GM23338 (cell line): ENCODE results near the gene ALKBH1. TPM values are rescaled to one million over a fixed set of nuclear protein-coding genes. Genes with fewer than 3 reads are reported as not detected.

Experiments used
- ATAC-seq: fragments of 200-7000 bp; cut with Tn5 transposase; 3 replicates; pipeline ENCODE4 v1.9.1; 2020
- DNase-seq: peaks from one replicate; pipeline ENCODE4 v3.0.0-alpha.2; 2015; ENCODE audit warnings: low spot score
- H2AFZ ChIP-seq: fragments of 200-600 bp; sonication (generic); 2 replicates; pipeline ENCODE4 v1.8.0; 2016; ENCODE audit warnings: antibody characterized with exemption, mild to moderate bottlenecking, moderate library complexity
- H3F3A ChIP-seq: fragments of 200-600 bp; sonication (generic); replicated peaks from 2 replicates; pipeline ENCODE4 v1.8.0; 2017; ENCODE audit warnings: antibody characterized with exemption, mixed run types, low read depth
- H3K27ac ChIP-seq: fragments of 200-600 bp; sonication (generic); 2 replicates; pipeline ENCODE4 v1.6.1; 2016; ENCODE audit warnings: low read depth
- H3K27me3 ChIP-seq: fragments of 200-600 bp; sonication (generic); 2 replicates; pipeline ENCODE4 v1.8.0; 2016; ENCODE audit warnings: mild to moderate bottlenecking, mixed run types, moderate library complexity; ENCODE audit not compliant: insufficient read depth
- H3K36me3 ChIP-seq: fragments of 200-600 bp; sonication (generic); 2 replicates; pipeline ENCODE4 v1.8.0; 2016; ENCODE audit warnings: mild to moderate bottlenecking; ENCODE audit not compliant: insufficient read depth
- H3K4me1 ChIP-seq: fragments of 200-600 bp; sonication (generic); 2 replicates; pipeline ENCODE4 v1.8.0; 2016; ENCODE audit warnings: mild to moderate bottlenecking, moderate library complexity; ENCODE audit not compliant: insufficient read depth
- H3K4me2 ChIP-seq: fragments of 200-600 bp; sonication (generic); 2 replicates; pipeline ENCODE4 v1.7.1; 2017; ENCODE audit warnings: mixed run types
- H3K4me3 ChIP-seq: fragments of 200-600 bp; sonication (generic); 2 replicates; pipeline ENCODE4 v1.6.1; 2016; ENCODE audit warnings: mixed run types
- H3K79me2 ChIP-seq: fragments of 200-600 bp; sonication (generic); replicated peaks from 2 replicates; pipeline ENCODE4 v1.8.0; 2017; ENCODE audit warnings: mild to moderate bottlenecking; ENCODE audit not compliant: insufficient read depth
- H3K9me2 ChIP-seq: fragments of 200-600 bp; sonication (generic); 2 replicates; pipeline ENCODE4 v1.8.0; 2017; ENCODE audit not compliant: insufficient read depth
- H4K20me1 ChIP-seq: fragments of 200-600 bp; sonication (generic); replicated peaks from 2 replicates; pipeline ENCODE4 v1.8.0; 2017; ENCODE audit warnings: mild to moderate bottlenecking; ENCODE audit not compliant: insufficient read depth
- H3K27ac Mint-ChIP-seq: 2 replicates; pipeline ENCODE4 v1.8.0; 2020; ENCODE audit warnings: inconsistent platforms, mild to moderate bottlenecking, moderate library complexity, mixed read lengths
- H3K27me3 Mint-ChIP-seq: 3 replicates; pipeline ENCODE4 v1.8.0; 2022; ENCODE audit warnings: low read depth, mild to moderate bottlenecking, moderate library complexity, mixed read lengths, inconsistent platforms; ENCODE audit not compliant: insufficient read depth, poor library complexity
- H3K36me3 Mint-ChIP-seq: 3 replicates; pipeline ENCODE4 v1.8.0; 2021; ENCODE audit warnings: low read depth, mild to moderate bottlenecking, inconsistent platforms, moderate library complexity, mixed read lengths
- H3K4me1 Mint-ChIP-seq: 3 replicates; pipeline ENCODE4 v1.8.0; 2020; ENCODE audit warnings: mild to moderate bottlenecking, inconsistent platforms, mixed read lengths
- H3K4me3 Mint-ChIP-seq: 3 replicates; pipeline ENCODE4 v1.8.0; 2021; ENCODE audit warnings: moderate library complexity, mild to moderate bottlenecking, inconsistent platforms, mixed read lengths
- H3K9me3 Mint-ChIP-seq: 3 replicates; pipeline ENCODE4 v1.8.0; 2020; ENCODE audit warnings: moderate library complexity, mild to moderate bottlenecking, inconsistent platforms, mixed read lengths
- CREB1 ChIP-seq: fragments of 250-450 bp; sonication (Bioruptor Pico); IDR thresholded peaks from 2 replicates; pipeline ENCODE4 v1.5.0; 2020; ENCODE audit warnings: low read depth, mild to moderate bottlenecking, moderate library complexity
- EZH2 ChIP-seq: fragments of 200-600 bp; sonication (generic); IDR thresholded peaks from one replicate; pipeline ENCODE4 v1.8.0; 2017; ENCODE audit warnings: antibody characterized with exemption, mild to moderate bottlenecking, low read depth; ENCODE audit not compliant: unreplicated experiment
- EZH2phosphoT487 ChIP-seq: fragments of 200-600 bp; sonication (generic); IDR thresholded peaks from one replicate; pipeline ENCODE4 v1.8.1; 2018; ENCODE audit warnings: antibody characterized with exemption; ENCODE audit not compliant: unreplicated experiment
- JUNB ChIP-seq: IDR thresholded peaks from one replicate; pipeline ENCODE4 v1.6.1; 2016; ENCODE audit warnings: antibody characterized with exemption; ENCODE audit not compliant: unreplicated experiment
- NANOG ChIP-seq: IDR thresholded peaks from 2 replicates; pipeline ENCODE4 v1.6.1; 2016; ENCODE audit warnings: antibody characterized with exemption, borderline replicate concordance
- POLR2AphosphoS5 ChIP-seq: IDR thresholded peaks from 2 replicates; pipeline ENCODE4 v1.6.1; 2016; ENCODE audit warnings: antibody characterized with exemption, low read depth
- STAT1 ChIP-seq: IDR thresholded peaks from one replicate; pipeline ENCODE4 v1.6.1; 2016; ENCODE audit warnings: antibody characterized with exemption; ENCODE audit not compliant: unreplicated experiment
- ZNF114 ChIP-seq: fragments of 250-450 bp; sonication (Bioruptor Pico); IDR thresholded peaks from 2 replicates; pipeline ENCODE4 v1.5.0; 2020; ENCODE audit warnings: mild to moderate bottlenecking, moderate library complexity
- ZNF331 ChIP-seq: fragments of 250-450 bp; sonication (Bioruptor Pico); IDR thresholded peaks from 2 replicates; pipeline ENCODE4 v1.5.0; 2020; ENCODE audit warnings: low read depth, mild to moderate bottlenecking, moderate library complexity
- ZNF462 ChIP-seq: fragments of 250-450 bp; sonication (Bioruptor Pico); IDR thresholded peaks from 2 replicates; pipeline ENCODE4 v1.5.0; 2020; ENCODE audit warnings: mild to moderate bottlenecking, moderate library complexity
- polyA plus RNA-seq: library from polyadenylated mRNA; unstranded; fragments of >200 nt; fragmentation: Nextera tagmentation; extraction: Ambion mirVana; gene quantifications from 2 replicates; pipeline ENCODE4 v1.2.1, GENCODE V29; 2016
- total RNA-seq: library from RNA; depleted of rRNA; stranded (reverse); fragments of >200 nt; shearing (Covaris generic); gene quantifications from 2 replicates; pipeline ENCODE4 v1.2.3, GENCODE V29; 2014
- TF ChIP-seq, protein P1 (sequence below): IDR thresholded peaks from 2 replicates; pipeline ENCODE4 v1.6.1; 2016; ENCODE audit warnings: antibody characterized with exemption
- TF ChIP-seq, protein P2 (sequence below), 2 experiments: fragments of 200-600 bp in 1 of 2; sonication (generic) in 1 of 2; conservative IDR thresholded peaks; 2 replicates each; pipeline versions ENCODE4 v1.5.1 to v1.6.1; 2016 to 2017; ENCODE audit warnings: antibody characterized with exemption in 2 of 2, low read depth in 2 of 2, mild to moderate bottlenecking in 2 of 2, moderate library complexity in 1 of 2
- TF ChIP-seq, protein P3 (sequence below): IDR thresholded peaks from one replicate; pipeline ENCODE4 v1.6.1; 2018; ENCODE audit warnings: antibody characterized with exemption; ENCODE audit not compliant: unreplicated experiment

ALKBH1 gene
- total and polyA plus RNA-seq, 2 experiments from 2014 or later, result 13.0 to 22.2 TPM

- no peaks in the 10 kb centered on the region for H3K4me1 ChIP-seq
- no peak overlapping the region for H3K4me3 ChIP-seq
- Mint-ChIP-seq H3K27ac (no peak overlapping the region), H3K9me3 (no peaks in the 10 kb centered on the region), H3K4me3 (no peak overlapping the region), H3K36me3 (peaks cover 37% of the 10 kb centered on the region), H3K27me3 (peaks cover 4% of the 10 kb centered on the region), H3K4me1 (no peaks in the 10 kb centered on the region)
- no peaks in the 10 kb centered on the region for H3K79me2 ChIP-seq
- no peaks in the 10 kb centered on the region for H3F3A ChIP-seq
- peaks cover 23% of the 10 kb centered on the region for H4K20me1 ChIP-seq
- no peaks in the 10 kb centered on the region for H3K27me3 ChIP-seq
- no peak for DNase-seq
- TF ChIP-seq NANOG (no peak), ZNF114 (CRISPR knock-in tag) (no peak), POLR2AphosphoS5 (no peak), EZH2phosphoT487 (no peak), EZH2 (no peak), ZNF462 (CRISPR knock-in tag) (no peak), STAT1 (no peak), ZNF331 (CRISPR knock-in tag) (no peak), JUNB (no peak), CREB1 (CRISPR knock-in tag) (no peak)
- TF ChIP-seq, protein P1, sequence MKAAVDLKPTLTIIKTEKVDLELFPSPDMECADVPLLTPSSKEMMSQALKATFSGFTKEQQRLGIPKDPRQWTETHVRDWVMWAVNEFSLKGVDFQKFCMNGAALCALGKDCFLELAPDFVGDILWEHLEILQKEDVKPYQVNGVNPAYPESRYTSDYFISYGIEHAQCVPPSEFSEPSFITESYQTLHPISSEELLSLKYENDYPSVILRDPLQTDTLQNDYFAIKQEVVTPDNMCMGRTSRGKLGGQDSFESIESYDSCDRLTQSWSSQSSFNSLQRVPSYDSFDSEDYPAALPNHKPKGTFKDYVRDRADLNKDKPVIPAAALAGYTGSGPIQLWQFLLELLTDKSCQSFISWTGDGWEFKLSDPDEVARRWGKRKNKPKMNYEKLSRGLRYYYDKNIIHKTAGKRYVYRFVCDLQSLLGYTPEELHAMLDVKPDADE, result no peak
- TF ChIP-seq, protein P2, sequence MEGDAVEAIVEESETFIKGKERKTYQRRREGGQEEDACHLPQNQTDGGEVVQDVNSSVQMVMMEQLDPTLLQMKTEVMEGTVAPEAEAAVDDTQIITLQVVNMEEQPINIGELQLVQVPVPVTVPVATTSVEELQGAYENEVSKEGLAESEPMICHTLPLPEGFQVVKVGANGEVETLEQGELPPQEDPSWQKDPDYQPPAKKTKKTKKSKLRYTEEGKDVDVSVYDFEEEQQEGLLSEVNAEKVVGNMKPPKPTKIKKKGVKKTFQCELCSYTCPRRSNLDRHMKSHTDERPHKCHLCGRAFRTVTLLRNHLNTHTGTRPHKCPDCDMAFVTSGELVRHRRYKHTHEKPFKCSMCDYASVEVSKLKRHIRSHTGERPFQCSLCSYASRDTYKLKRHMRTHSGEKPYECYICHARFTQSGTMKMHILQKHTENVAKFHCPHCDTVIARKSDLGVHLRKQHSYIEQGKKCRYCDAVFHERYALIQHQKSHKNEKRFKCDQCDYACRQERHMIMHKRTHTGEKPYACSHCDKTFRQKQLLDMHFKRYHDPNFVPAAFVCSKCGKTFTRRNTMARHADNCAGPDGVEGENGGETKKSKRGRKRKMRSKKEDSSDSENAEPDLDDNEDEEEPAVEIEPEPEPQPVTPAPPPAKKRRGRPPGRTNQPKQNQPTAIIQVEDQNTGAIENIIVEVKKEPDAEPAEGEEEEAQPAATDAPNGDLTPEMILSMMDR (conservative IDR thresholded peaks at IDR 0.05; ENCODE audit: low read depth in 2 of 2), result no peak
- TF ChIP-seq, protein P3, sequence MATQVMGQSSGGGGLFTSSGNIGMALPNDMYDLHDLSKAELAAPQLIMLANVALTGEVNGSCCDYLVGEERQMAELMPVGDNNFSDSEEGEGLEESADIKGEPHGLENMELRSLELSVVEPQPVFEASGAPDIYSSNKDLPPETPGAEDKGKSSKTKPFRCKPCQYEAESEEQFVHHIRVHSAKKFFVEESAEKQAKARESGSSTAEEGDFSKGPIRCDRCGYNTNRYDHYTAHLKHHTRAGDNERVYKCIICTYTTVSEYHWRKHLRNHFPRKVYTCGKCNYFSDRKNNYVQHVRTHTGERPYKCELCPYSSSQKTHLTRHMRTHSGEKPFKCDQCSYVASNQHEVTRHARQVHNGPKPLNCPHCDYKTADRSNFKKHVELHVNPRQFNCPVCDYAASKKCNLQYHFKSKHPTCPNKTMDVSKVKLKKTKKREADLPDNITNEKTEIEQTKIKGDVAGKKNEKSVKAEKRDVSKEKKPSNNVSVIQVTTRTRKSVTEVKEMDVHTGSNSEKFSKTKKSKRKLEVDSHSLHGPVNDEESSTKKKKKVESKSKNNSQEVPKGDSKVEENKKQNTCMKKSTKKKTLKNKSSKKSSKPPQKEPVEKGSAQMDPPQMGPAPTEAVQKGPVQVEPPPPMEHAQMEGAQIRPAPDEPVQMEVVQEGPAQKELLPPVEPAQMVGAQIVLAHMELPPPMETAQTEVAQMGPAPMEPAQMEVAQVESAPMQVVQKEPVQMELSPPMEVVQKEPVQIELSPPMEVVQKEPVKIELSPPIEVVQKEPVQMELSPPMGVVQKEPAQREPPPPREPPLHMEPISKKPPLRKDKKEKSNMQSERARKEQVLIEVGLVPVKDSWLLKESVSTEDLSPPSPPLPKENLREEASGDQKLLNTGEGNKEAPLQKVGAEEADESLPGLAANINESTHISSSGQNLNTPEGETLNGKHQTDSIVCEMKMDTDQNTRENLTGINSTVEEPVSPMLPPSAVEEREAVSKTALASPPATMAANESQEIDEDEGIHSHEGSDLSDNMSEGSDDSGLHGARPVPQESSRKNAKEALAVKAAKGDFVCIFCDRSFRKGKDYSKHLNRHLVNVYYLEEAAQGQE, result no peak
- no peak for ATAC-seq
- H3K4me2 ChIP-seq, result no peak overlapping the region
- no peaks in the 10 kb centered on the region for H3K9me2 ChIP-seq
- H3K27ac ChIP-seq, result no peak overlapping the region
- peaks cover 32% of the 10 kb centered on the region for H3K36me3 ChIP-seq
- H2AFZ ChIP-seq, result no peak overlapping the region
Measured at GRCh38 chr14:77674931-77675330, 32.9 kb downstream of the ALKBH1 start.
